HepG2 (cell line): ENCODE results near the gene ARL15. TPM values are rescaled to one million over a fixed set of nuclear protein-coding genes. Genes with fewer than 3 reads are reported as not detected.

Experiments
- ATAC-seq: fragments of 200-7000 bp; cut with Tn5 transposase; 3 replicates; pipeline ENCODE4 v1.9.1; 2020; ENCODE audit warnings: mild to moderate bottlenecking, moderate library complexity
- BruUV-seq: library from RNA; stranded (reverse); fragments of 400-500 nt; replicated peaks from 2 replicates; lab custom pipeline; 2021; lab: Mats Ljungman, UMichigan
- CTCF ChIA-PET: fragments of 300-600 bp; formaldehyde crosslinking; extraction: SDS; loops from one replicate; lab custom pipeline; 2021; ENCODE audit warnings: low total read pairs, inconsistent platforms, low intra/inter-chr PET ratio; lab: Yijun Ruan, JAX
- POLR2A ChIA-PET: fragments of 350-600 bp; sonication (Branson Sonifier 250); formaldehyde crosslinking; loops from one replicate; lab custom pipeline; 2020; ENCODE audit warnings: antibody characterized with exemption, inconsistent platforms; lab: Yijun Ruan, JAX
- DNase-seq: peaks from one replicate; pipeline ENCODE4 v3.0.0-alpha.2; 2015; ENCODE audit warnings: low spot score
- FAIRE-seq: peaks from 3 replicates; lab custom pipeline; 2011; peaks lifted over from hg19 to GRCh38; lab: Jason Lieb, UNC
- H2AFZ ChIP-seq: one replicate; pipeline ENCODE4 v1.6.1; 2011; ENCODE audit warnings: low read length, inconsistent platforms
- H3K27ac ChIP-seq: fragments of 300-600 bp; 3 replicates; pipeline ENCODE4 v1.8.0; 2011; ENCODE audit warnings: mixed run types, mild to moderate bottlenecking, mixed read lengths, low read length, inconsistent platforms; ENCODE audit not compliant: insufficient read depth; ENCODE audit errors: extremely low read length
- H3K27me3 ChIP-seq, 2 experiments: fragments of 200-600 bp in 1 of 2; 2 replicates in 1 of 2; 3 replicates in 1 of 2; pipeline versions ENCODE4 v1.6.0 to v1.8.0; 2011; ENCODE audit warnings: low read length in 2 of 2, mild to moderate bottlenecking in 2 of 2, moderate library complexity in 2 of 2, inconsistent platforms in 1 of 2; ENCODE audit not compliant: insufficient read depth in 2 of 2, control insufficient read depth in 1 of 2
- H3K36me3 ChIP-seq, 2 experiments: fragments of 200-600 bp in 1 of 2; replicated peaks in 1 of 2; 2 replicates in 1 of 2; 3 replicates in 1 of 2; pipeline versions ENCODE4 v1.5.1 to v1.8.0; 2011; ENCODE audit warnings: low read length in 2 of 2, inconsistent platforms in 1 of 2; ENCODE audit not compliant: insufficient read depth in 2 of 2, control insufficient read depth in 1 of 2
- H3K4me1 ChIP-seq: 2 replicates; pipeline ENCODE4 v1.5.1; 2012; ENCODE audit warnings: low read length, inconsistent platforms; ENCODE audit not compliant: insufficient read depth
- H3K4me2 ChIP-seq: 2 replicates; pipeline ENCODE4 v1.6.0; 2011; ENCODE audit warnings: low read depth, low read length, inconsistent platforms
- H3K4me3 ChIP-seq, 3 experiments: fragments of 200-600 bp in 1 of 3; sonication (generic), shearing (Covaris generic) in 1 of 3; replicated peaks in 1 of 3; 2 replicates each; pipeline ENCODE4 v1.5.1; 2011 to 2016; ENCODE audit warnings: low read length in 3 of 3, inconsistent platforms in 2 of 3, low read depth in 2 of 3, mild to moderate bottlenecking in 2 of 3, control low read depth in 1 of 3, mixed read lengths in 1 of 3; ENCODE audit not compliant: insufficient read depth in 1 of 3
- H3K79me2 ChIP-seq: one replicate; pipeline ENCODE4 v1.6.1; 2011; ENCODE audit warnings: low read length, inconsistent platforms; ENCODE audit not compliant: insufficient read depth
- H3K9ac ChIP-seq: 2 replicates; pipeline ENCODE4 v1.6.0; 2011; ENCODE audit warnings: mild to moderate bottlenecking, low read depth, low read length, inconsistent platforms; ENCODE audit not compliant: insufficient read depth
- H3K9me3 ChIP-seq: 2 replicates; pipeline ENCODE4 v1.5.1; 2012; ENCODE audit warnings: mild to moderate bottlenecking, low read length
- H4K20me1 ChIP-seq: 2 replicates; pipeline ENCODE4 v1.6.0; 2011; ENCODE audit warnings: inconsistent platforms, mild to moderate bottlenecking, low read length, moderate library complexity; ENCODE audit not compliant: insufficient read depth
- AHDC1 ChIP-seq: sonication (generic); formaldehyde crosslinking; IDR thresholded peaks from 2 replicates; pipeline ENCODE4 v1.5.1; 2020; ENCODE audit warnings: mild to moderate bottlenecking, missing genetic modification reagents, borderline replicate concordance
- MYPOP ChIP-seq: sonication (generic); formaldehyde crosslinking; IDR thresholded peaks from 2 replicates; pipeline ENCODE4 v1.8.1; 2023; ENCODE audit warnings: mild to moderate bottlenecking, moderate library complexity, missing genetic modification reagents
- NFE2L1 ChIP-seq: sonication (generic); formaldehyde crosslinking; IDR thresholded peaks from 2 replicates; pipeline ENCODE4 v1.4.0; 2020; ENCODE audit warnings: missing genetic modification reagents, mild to moderate bottlenecking, borderline replicate concordance
- PRPF4 ChIP-seq: fragments of 200-400 bp; formaldehyde crosslinking; IDR thresholded peaks from 2 replicates; pipeline ENCODE4 v1.6.1; 2016; ENCODE audit warnings: low read length, low read depth; ENCODE audit not compliant: poor library complexity, severe bottlenecking
- ZBTB1 ChIP-seq: sonication (generic); formaldehyde crosslinking; IDR thresholded peaks from 2 replicates; pipeline ENCODE4 v1.4.0; 2020; ENCODE audit warnings: missing genetic modification reagents, borderline replicate concordance
- ZNF207 ChIP-seq: fragments of 450-650 bp; IDR thresholded peaks from 2 replicates; pipeline ENCODE4 v1.6.1; 2016; ENCODE audit warnings: antibody characterized with exemption, borderline replicate concordance
- ZNF224 ChIP-seq: sonication (generic); formaldehyde crosslinking; IDR thresholded peaks from 2 replicates; pipeline ENCODE4 v1.5.0; 2020; ENCODE audit warnings: mild to moderate bottlenecking, missing genetic modification reagents
- ZNF639 ChIP-seq: conservative IDR thresholded peaks from 2 replicates; pipeline ENCODE4 v1.6.1; 2018; ENCODE audit warnings: missing genetic modification reagents
- ZSCAN21 ChIP-seq: sonication (generic); formaldehyde crosslinking; IDR thresholded peaks from 2 replicates; pipeline ENCODE4 v1.8.0; 2022; ENCODE audit warnings: mild to moderate bottlenecking, missing genetic modification reagents, moderate library complexity, borderline replicate concordance
- WGBS: methylation state at CpG from one replicate; pipeline ENCODE4 v1.1.6; 2017; ENCODE audit warnings: low lambda C conversion rate; 5-methylcytosine and 5-hydroxymethylcytosine counted together
- in situ Hi-C: cut with HindIII; loops from 2 replicates; pipeline ENCODE4 v1.10.0; 2017; ENCODE audit warnings: low pct_unique_long_range_greater_than_20kb; ENCODE audit not compliant: extremely low pct_ligation_motif_present
- intact Hi-C: fragments of 100-400 bp; cut with micrococcal nuclease; formaldehyde crosslinking; loops from one replicate; pipeline ENCODE4 v1.10.0; 2022; ENCODE audit not compliant: unreplicated experiment
- polyA plus RNA-seq, 8 experiments: library from polyadenylated mRNA; depleted of rRNA in 3 of 8; stranded (reverse) in 7 of 8; unstranded in 1 of 8; fragments of >200 nt; fragmentation: Illumina TruSeq in 4 of 8; extraction: Trizol in 4 of 8; gene quantifications; 2 replicates each; pipeline versions ENCODE4 v1.2.1 to v1.2.3, GENCODE V29; 2011 to 2016; ENCODE audit warnings: low read depth in 4 of 8, missing spikeins in 1 of 8, mixed read lengths in 1 of 8; ENCODE audit not compliant: insufficient read depth in 1 of 8
- total RNA-seq, 5 experiments: library from RNA; depleted of rRNA; stranded (reverse); fragments of >200 nt; fragmentation: Illumina TruSeq; extraction: Trizol; gene quantifications; 2 replicates each; pipeline ENCODE4 v1.2.3, GENCODE V29; 2016; ENCODE audit warnings: low read depth in 1 of 5
- TF ChIP-seq, protein P1 (sequence below): sonication (generic); formaldehyde crosslinking; IDR thresholded peaks from 2 replicates; pipeline ENCODE4 v1.5.0; 2020; ENCODE audit warnings: missing genetic modification reagents

ARL15 gene
- total and polyA plus RNA-seq, 2 of the 13 experiments (the other 11 are each of a cell fraction or from before 2014, with no cell fraction given) = 2.5 to 7.7 TPM

DNA sequence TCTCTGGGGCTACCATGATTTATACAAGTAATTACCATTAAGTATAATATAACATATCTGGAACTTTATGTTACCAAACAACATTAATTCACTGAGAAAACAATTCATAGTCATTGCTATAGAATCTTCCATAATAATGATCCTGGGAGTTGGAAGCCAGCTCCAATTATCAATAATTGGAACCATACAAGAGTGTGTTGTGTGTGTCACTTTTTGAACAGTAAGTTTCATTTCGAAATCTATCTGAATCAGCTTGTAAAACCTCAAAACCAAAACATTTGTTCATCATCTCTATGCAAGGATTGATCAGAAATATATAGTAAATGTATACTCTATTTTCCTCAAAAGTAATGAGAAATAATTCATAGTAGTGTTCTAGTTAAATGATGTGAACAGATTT lies 348.1 kb downstream of the ARL15 start:
- Histone ChIP-seq H3K4me2 (no peak overlapping the region), H3K4me3 (no peak overlapping the region), H3K79me2 (no peaks in the 10 kb centered on the region), H4K20me1 (no peaks in the 10 kb centered on the region), H2AFZ (no peak overlapping the region), H3K9me3 (peaks cover 3% of the 10 kb centered on the region; the same call in 1 of the 2 replicates), H3K27me3 (no peaks in the 10 kb centered on the region), H3K27ac (no peak overlapping the region), H3K36me3 (no peaks in the 10 kb centered on the region), H3K4me1 (no peaks in the 10 kb centered on the region), H3K9ac (no peak overlapping the region)
- no peak for FAIRE-seq
- no TSS peak for BruUV-seq
- no peak for DNase-seq
- intact Hi-C loops (loop anchor here (10.0 kb wide), 1 partner anchor 262 kb away; no protein-coding TSS in a partner anchor), in situ Hi-C loops (no loop called here)
- CTCF ChIA-PET = no interaction called here
- POLR2A ChIA-PET = no interaction called here
- WGBS = 18% methylated on average over 1 of the region's 1 CpG
- no peak for ATAC-seq
- TF ChIP-seq ZNF207 (no peak), AHDC1 (no peak), NFE2L1 (no peak), ZNF639 (no peak), PRPF4 (no peak), ZBTB1 (CRISPR knock-in tag) (no peak), MYPOP (no peak), ZSCAN21 (no peak), ZNF224 (CRISPR knock-in tag) (no peak)
- TF ChIP-seq, protein P1, sequence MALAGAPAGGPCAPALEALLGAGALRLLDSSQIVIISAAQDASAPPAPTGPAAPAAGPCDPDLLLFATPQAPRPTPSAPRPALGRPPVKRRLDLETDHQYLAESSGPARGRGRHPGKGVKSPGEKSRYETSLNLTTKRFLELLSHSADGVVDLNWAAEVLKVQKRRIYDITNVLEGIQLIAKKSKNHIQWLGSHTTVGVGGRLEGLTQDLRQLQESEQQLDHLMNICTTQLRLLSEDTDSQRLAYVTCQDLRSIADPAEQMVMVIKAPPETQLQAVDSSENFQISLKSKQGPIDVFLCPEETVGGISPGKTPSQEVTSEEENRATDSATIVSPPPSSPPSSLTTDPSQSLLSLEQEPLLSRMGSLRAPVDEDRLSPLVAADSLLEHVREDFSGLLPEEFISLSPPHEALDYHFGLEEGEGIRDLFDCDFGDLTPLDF = no peak
